ENCODE results near the gene MGAT5. TPM values are rescaled to one million over a fixed set of nuclear protein-coding genes. Genes with fewer than 3 reads are reported as not detected.

MGAT5 gene
- 37.2 and 120 TPM in 2 replicates for total RNA-seq

GRCh38 chr2:134253804-134254203 lies at the start of gene MGAT5:
MGAT5 (plus strand) TSS chr2:134254072; CDS start chr2:134254404, 332 bp downstream.

